NCI-H128 (cell line): ENCODE results near the gene RANBP2.

Source experiments
- DNase-seq: peaks from one replicate; lab custom pipeline; 2025; ENCODE audit not compliant: unreplicated experiment; lab: John Stamatoyannopoulos, UW

Gene RANBP2

DNA sequence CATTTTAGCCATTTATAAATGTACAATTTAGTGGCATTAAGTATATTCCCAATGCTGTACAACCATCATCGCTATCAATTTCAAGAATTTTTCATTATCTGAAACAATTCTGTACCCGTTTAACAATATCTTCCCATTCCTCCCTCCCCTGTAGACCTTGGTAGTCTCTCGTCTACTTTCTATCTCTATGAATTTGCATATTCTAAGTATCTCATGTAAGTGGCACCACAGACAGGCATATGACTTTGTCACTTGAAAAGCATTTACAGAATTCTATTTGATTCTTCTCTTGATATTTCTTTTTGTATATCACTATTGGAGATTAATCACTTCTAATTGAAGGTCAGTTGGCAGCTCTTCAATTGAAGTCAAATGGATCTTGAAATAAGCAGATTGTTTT lies 115.3 kb downstream of the RANBP2 start:
- DNase-seq: no peak

- no peak for DNase-seq
Observed at GRCh38 chr2:108835040-108835439, 115.8 kb downstream of the RANBP2 start.
